IMR-90 (cell line): Measurements from ENCODE around the gene PARD3.

ENCODE experiments used
- CTCF ChIP-seq: conservative IDR thresholded peaks from 2 replicates; pipeline ENCODE4 v1.5.1; 2012; ENCODE audit warnings: mild to moderate bottlenecking, low read depth, low read length, improper control_type of control experiment
- MXI1 ChIP-seq: IDR thresholded peaks from 2 replicates; pipeline ENCODE4 v1.6.1; 2012; ENCODE audit warnings: low read depth, mild to moderate bottlenecking, low read length, moderate library complexity, borderline replicate concordance
- NFE2L2 ChIP-seq: fragments of 150-350 bp; IDR thresholded peaks from 2 replicates; pipeline ENCODE4 v1.6.1; 2016; ENCODE audit warnings: low read depth, mild to moderate bottlenecking, low read length
- POLR2A ChIP-seq: IDR thresholded peaks from 2 replicates; pipeline ENCODE4 v1.6.1; 2012; ENCODE audit warnings: mild to moderate bottlenecking, low read depth, low read length
- SMC3 ChIP-seq: fragments of 150-350 bp; IDR thresholded peaks from 2 replicates; pipeline ENCODE4 v1.6.1; 2016; ENCODE audit warnings: low read depth, mild to moderate bottlenecking, antibody characterized with exemption, low read length, moderate library complexity

- TF ChIP-seq POLR2A (no peak), SMC3 (0 out of 2 replicates have a peak, but pooled peaks have one; percentile 22), NFE2L2 (no peak), CTCF (0 out of 2 replicates have a peak, but pooled peaks have one; percentile 7), MXI1 (no peak)
These were observed 658.2 kb downstream of the PARD3 start for GRCh38 chr10:34156781-34157425.
